Heart left ventricle (tissue), 16 donors: ENCODE measurements around the gene RNPEPL1. TPM values are rescaled to one million over a fixed set of nuclear protein-coding genes. Genes with fewer than 3 reads are reported as not detected.

Experiments used
- ATAC-seq, 4 donors: fragments of 200-7000 bp; cut with Tn5 transposase; one replicate each; pipeline ENCODE4 v1.9.1; 2020 to 2022; ENCODE audit warnings: moderate library complexity in 4 of 4, mild to moderate bottlenecking in 3 of 4, moderate number of reproducible peaks in 1 of 4
- DNase-seq, 5 donors: peaks; one replicate each; pipeline ENCODE4 v3.0.0-alpha.2; 2020
- H3K27ac ChIP-seq, 12 donors: fragments of 200-600 bp; sonication (generic) in 4 of 12; one replicate each; pipeline versions ENCODE4 v1.5.0 to v1.8.0; 2016 to 2022; ENCODE audit warnings: mild to moderate bottlenecking in 2 of 12
- H3K27me3 ChIP-seq, 9 donors: fragments of 200-600 bp; sonication (generic) in 2 of 9; one replicate each; pipeline versions ENCODE4 v1.5.1 to v1.8.0; 2016 to 2022; ENCODE audit warnings: mild to moderate bottlenecking in 3 of 9
- H3K36me3 ChIP-seq, 9 donors: fragments of 200-600 bp; sonication (generic) in 2 of 9; one replicate each; pipeline versions ENCODE4 v1.5.0 to v1.8.0; 2018 to 2022; ENCODE audit warnings: mild to moderate bottlenecking in 2 of 9
- H3K4me1 ChIP-seq, 12 donors: fragments of 200-600 bp; sonication (generic) in 4 of 12; one replicate each; pipeline versions ENCODE4 v1.5.0 to v1.8.0; 2016 to 2022; ENCODE audit warnings: mild to moderate bottlenecking in 3 of 12
- H3K4me3 ChIP-seq, 12 donors: fragments of 200-600 bp; sonication (generic) in 4 of 12; one replicate each; pipeline versions ENCODE4 v1.5.0 to v1.8.0; 2017 to 2022; ENCODE audit warnings: mild to moderate bottlenecking in 9 of 12, moderate library complexity in 4 of 12
- H3K9me3 ChIP-seq, 12 donors: fragments of 200-600 bp; sonication (generic) in 4 of 12; one replicate each; pipeline versions ENCODE4 v1.5.0 to v1.8.0; 2016 to 2022; ENCODE audit warnings: mild to moderate bottlenecking in 1 of 12
- POLR2A ChIP-seq, 2 donors: fragments of 450-650 bp; IDR thresholded peaks; one replicate each; pipeline ENCODE4 v1.6.1; 2017; ENCODE audit warnings: antibody characterized with exemption in 2 of 2, mild to moderate bottlenecking in 2 of 2, moderate library complexity in 2 of 2
- WGBS, 4 donors: extraction: QIAGEN DNeasy Blood & Tissue Kit in 2 of 4; methylation state at CpG; one replicate each; pipeline versions ENCODE4 v1.1.5 to v1.1.7; 2013 to 2018; 5-methylcytosine and 5-hydroxymethylcytosine counted together
- intact Hi-C, 10 donors: fragments of 100-400 bp; cut with DNase I; formaldehyde crosslinking; loops; one replicate each; pipeline versions ENCODE4 v1.11.1 to v1.14.2; 2022
- polyA plus RNA-seq, 2 donors: library from polyadenylated mRNA; stranded (reverse); fragments of 200-250 nt; gene quantifications; one replicate each; pipeline ENCODE4 v1.2.3, GENCODE V29; 2013
- total RNA-seq, 9 donors: library from RNA; depleted of rRNA in 2 of 9; stranded (reverse); fragments of >200 nt in 2 of 9; fragmentation: NEBNext Ultra II Directional in 3 of 9; extraction: Animal tissue kit (Norgen Biotek cat#: 25700) in 3 of 9; gene quantifications; one replicate each; pipeline versions ENCODE4 v1.1.0 to v1.2.4, GENCODE V29; 2016 to 2023
- TF ChIP-seq, protein P1 (sequence below), 12 donors: fragments of 200-600 bp; sonication (generic) in 4 of 12; IDR thresholded peaks; one replicate each; pipeline versions ENCODE4 v1.5.0 to v1.8.0; 2018 to 2022; ENCODE audit warnings: antibody characterized with exemption in 12 of 12, mild to moderate bottlenecking in 5 of 12
- donor health status: ischemic (EF 13 %, LVEDD 7.1; RV severe dilation, severe dysfunction).
- donor health status: healthy with polysubstance abuse.
- donor health status: DM: no; HTN: yes; CAD: no.
- donor health status: DM: no; HTN: no; CAD: no.
- donor health status: ischemic (EF 25% LVEDD 6.9; RV normal size, moderate dysfunction).
- donor health status: ischemic (EF 25% LVEDD 5.7; RV mildly dilated, moderate dysfunction).
- donor health status: healthy.
- donor health status: DM: yes; HTN: yes; CAD: no.
- donor health status: ischemic (EF 35%, LVEDD 5.7; RV mildly dilated, moderate dysfunction).
- donor health status: nonischemic (EF 11% LVEDD 7.7; RV severe dilation, severe dysfunction).
- donor health status: DM: yes; HTN: yes; CAD: no.
- donor health status: PGD.
- donor health status: ischemic (EF 29% LVEDD 5.4; RV normal size, mild dysfunction).
- donor health status: nonischemic (EF 23%, LVEDD 6.1; RV moderate dilation, normal function).

Gene RNPEPL1
- total and polyA plus RNA-seq, 11 donors, result 67.5 to 206 (median 91.0) TPM

DNA sequence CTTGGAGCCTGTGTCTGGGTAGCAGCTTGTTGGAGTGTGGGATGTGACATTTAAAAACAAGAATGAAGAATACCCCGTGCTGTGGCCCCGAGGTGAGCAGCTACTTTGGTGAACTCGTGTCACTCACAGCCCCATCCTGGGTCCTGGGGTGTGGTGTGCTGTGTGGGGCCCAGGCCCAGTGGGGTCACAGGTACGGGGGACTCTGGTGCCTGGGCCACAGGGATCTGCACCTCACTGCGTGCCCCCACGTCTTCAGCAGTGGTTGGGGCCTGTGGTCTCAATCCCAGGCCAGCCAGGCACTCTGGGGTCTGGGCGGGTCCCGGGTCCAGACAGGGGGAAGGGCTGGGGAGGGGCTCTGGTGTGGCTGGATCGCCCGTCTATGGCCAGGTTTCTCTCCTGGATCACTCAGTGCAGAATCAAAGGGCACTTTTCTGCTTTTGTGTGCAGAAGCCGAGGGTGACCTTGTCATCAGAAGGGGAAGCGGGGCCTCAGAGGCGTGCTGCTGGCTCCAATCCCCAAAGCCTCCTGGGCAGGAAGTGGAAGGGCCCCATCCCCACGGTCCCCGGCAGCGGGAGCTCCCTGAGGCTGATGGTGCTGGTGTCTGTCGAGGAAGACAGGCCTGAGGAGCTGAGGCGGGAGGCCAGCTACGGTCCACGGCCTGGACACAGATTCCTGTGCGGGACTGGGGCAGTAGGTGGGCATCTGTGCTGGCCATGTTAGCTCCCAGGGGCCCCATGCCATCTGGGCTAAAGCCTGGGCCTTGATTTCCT, 58.4 kb downstream of the RNPEPL1 start:
- WGBS, 4 donors, result 48 to 63% (median 59%) methylated on average over 21 of the region's 21 CpGs
- no peak for ATAC-seq

DNA sequence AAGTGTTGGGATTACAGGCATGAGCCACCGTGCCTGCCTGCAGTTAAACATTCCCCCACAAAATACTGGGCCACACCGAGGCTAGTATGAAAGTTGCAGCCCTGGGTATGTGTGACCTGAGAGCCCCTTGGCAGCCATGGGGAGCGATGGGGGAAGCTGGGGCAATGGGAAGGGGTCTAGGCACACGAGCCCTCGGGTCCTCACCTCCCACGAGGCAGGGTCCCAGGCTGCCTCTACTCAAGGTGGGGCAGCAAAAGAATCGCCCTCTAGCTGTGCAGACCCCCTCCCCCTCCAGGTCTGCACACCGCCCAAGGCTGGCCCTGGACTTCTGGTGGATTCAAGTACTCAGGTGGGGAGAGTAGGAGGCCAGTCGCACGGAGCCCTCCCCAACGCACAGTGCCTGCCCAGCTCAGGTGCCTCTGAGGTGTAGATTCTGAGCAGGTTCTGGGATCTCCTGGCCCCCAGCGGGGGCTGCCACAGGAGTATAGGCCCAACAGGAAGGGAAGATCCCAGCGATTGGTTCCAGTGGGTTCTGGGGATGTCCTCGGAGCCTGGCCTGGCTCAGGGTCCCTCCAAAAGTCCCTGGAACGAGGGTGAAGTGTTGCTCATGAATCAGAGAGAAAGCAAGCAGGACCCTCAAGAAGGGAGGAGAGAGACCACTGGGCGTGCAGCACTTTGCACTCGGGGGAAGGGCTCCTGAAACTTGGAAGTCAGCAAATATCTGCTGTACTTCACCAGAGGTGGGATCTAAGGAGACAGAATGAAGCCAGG, 59.6 kb downstream of the RNPEPL1 start:
- ATAC-seq, result no peak
- H3K36me3 ChIP-seq, result no peaks in the 10 kb centered on the region
- H3K4me3 ChIP-seq, result no peak overlapping the region
- peak in 2 of 5 donors; percentile 3 to 7 for DNase-seq
- peaks cover 0 to 20% (median 0%) of the 10 kb centered on the region in 12 donors for H3K4me1 ChIP-seq
- H3K27me3 ChIP-seq, result no peaks in the 10 kb centered on the region
- 85 to 93% (median 91%) methylated on average over 12 to 17 of the region's 17 CpGs for WGBS, 4 donors
- no peak overlapping the region for H3K27ac ChIP-seq
- H3K9me3 ChIP-seq, result no peaks in the 10 kb centered on the region
- TF ChIP-seq, protein P1, sequence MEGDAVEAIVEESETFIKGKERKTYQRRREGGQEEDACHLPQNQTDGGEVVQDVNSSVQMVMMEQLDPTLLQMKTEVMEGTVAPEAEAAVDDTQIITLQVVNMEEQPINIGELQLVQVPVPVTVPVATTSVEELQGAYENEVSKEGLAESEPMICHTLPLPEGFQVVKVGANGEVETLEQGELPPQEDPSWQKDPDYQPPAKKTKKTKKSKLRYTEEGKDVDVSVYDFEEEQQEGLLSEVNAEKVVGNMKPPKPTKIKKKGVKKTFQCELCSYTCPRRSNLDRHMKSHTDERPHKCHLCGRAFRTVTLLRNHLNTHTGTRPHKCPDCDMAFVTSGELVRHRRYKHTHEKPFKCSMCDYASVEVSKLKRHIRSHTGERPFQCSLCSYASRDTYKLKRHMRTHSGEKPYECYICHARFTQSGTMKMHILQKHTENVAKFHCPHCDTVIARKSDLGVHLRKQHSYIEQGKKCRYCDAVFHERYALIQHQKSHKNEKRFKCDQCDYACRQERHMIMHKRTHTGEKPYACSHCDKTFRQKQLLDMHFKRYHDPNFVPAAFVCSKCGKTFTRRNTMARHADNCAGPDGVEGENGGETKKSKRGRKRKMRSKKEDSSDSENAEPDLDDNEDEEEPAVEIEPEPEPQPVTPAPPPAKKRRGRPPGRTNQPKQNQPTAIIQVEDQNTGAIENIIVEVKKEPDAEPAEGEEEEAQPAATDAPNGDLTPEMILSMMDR (IDR thresholded peaks at IDR 0.05), result no peak
- no peak for TF ChIP-seq POLR2A (IDR thresholded peaks at IDR 0.05)
- intact Hi-C loops, result no loop called here

More for the DNA sequence above, 58.4 kb downstream of the RNPEPL1 start:
- DNase-seq, result peak in 3 of 5 donors; percentile 10 to 69 (median 38)
- Histone ChIP-seq H3K27ac (peak overlapping the region in 1 of 12 donors; percentile 68), H3K4me3 (peak overlapping the region in 1 of 12 donors; percentile 8), H3K36me3 (no peaks in the 10 kb centered on the region), H3K4me1 (peaks cover 0 to 32% (median 0%) of the 10 kb centered on the region in 12 donors), H3K27me3 (no peaks in the 10 kb centered on the region), H3K9me3 (no peaks in the 10 kb centered on the region)
- intact Hi-C loops, result no loop called here
- no peak for TF ChIP-seq POLR2A (IDR thresholded peaks at IDR 0.05)
- TF ChIP-seq, protein P1 (IDR thresholded peaks at IDR 0.05), result no peak

DNA sequence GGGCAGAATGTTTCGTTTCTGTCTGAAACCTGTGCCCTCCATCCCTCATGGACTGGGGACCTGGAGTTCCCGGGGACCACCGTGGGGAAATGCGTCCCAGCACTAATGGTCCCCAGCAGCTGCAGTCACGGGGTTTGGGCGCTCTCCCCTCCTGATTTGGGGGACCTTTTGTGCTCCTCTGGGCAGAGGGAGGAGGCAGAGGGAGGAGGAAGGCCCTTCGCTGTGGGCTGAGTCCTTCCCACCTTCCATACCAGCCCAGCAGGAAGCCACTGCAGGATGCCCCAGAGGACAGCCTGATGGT, 60.2 kb downstream of the RNPEPL1 start:
- TF ChIP-seq, protein P1 (IDR thresholded peaks at IDR 0.05), result no peak
- no peak for TF ChIP-seq POLR2A (IDR thresholded peaks at IDR 0.05)
- Histone ChIP-seq H3K27me3 (no peaks in the 10 kb centered on the region), H3K4me1 (peaks cover 0 to 18% (median 0%) of the 10 kb centered on the region in 12 donors), H3K36me3 (no peaks in the 10 kb centered on the region), H3K27ac (no peak overlapping the region), H3K9me3 (peaks cover 0 to 3% (median 0%) of the 10 kb centered on the region in 12 donors), H3K4me3 (no peak overlapping the region)
- DNase-seq, result peak in 2 of 5 donors; percentile 1 to 40
- intact Hi-C loops, result no loop called here
- WGBS, 4 donors, result 83 to 96% (median 90%) methylated on average over 5 to 7 of the region's 7 CpGs
- no peak for ATAC-seq
